HepG2 (cell line): ENCODE data around the gene GAPDH. TPM values are rescaled to one million over a fixed set of nuclear protein-coding genes. Genes with fewer than 3 reads are reported as not detected.

ENCODE experiments used
- CBX5 ChIP-seq: sonication (generic); formaldehyde crosslinking; IDR thresholded peaks from 2 replicates; pipeline ENCODE4 v1.4.0; 2020; ENCODE audit warnings: missing genetic modification reagents, borderline replicate concordance
- HMGXB4 ChIP-seq, 2 experiments: sonication (generic) in 1 of 2; formaldehyde crosslinking in 1 of 2; IDR thresholded peaks; 2 replicates each; pipeline versions ENCODE4 v1.4.0 to v1.6.1; 2018 to 2020; ENCODE audit warnings: missing genetic modification reagents in 2 of 2, borderline replicate concordance in 1 of 2, low read depth in 1 of 2, mild to moderate bottlenecking in 1 of 2, missing biosample characterization in 1 of 2
- JUND ChIP-seq: sonication (generic); formaldehyde crosslinking; IDR thresholded peaks from 2 replicates; pipeline ENCODE4 v1.8.0; 2022; ENCODE audit warnings: mild to moderate bottlenecking, missing genetic modification reagents
- MED13 ChIP-seq: sonication (generic); formaldehyde crosslinking; IDR thresholded peaks from 2 replicates; pipeline ENCODE4 v1.5.0; 2020; ENCODE audit warnings: missing genetic modification reagents
- PBX2 ChIP-seq: IDR thresholded peaks from 2 replicates; pipeline ENCODE4 v1.6.1; 2016; ENCODE audit warnings: control low read depth
- PHF20 ChIP-seq: sonication (generic); formaldehyde crosslinking; IDR thresholded peaks from 2 replicates; pipeline ENCODE4 v1.5.0; 2020; ENCODE audit warnings: mild to moderate bottlenecking, missing genetic modification reagents
- SALL1 ChIP-seq: sonication (generic); formaldehyde crosslinking; IDR thresholded peaks from 2 replicates; pipeline ENCODE4 v1.8.0; 2022; ENCODE audit warnings: mild to moderate bottlenecking, missing genetic modification reagents
- SPEN ChIP-seq: sonication (generic); formaldehyde crosslinking; IDR thresholded peaks from 2 replicates; pipeline ENCODE4 v1.5.1; 2020; ENCODE audit warnings: low read depth, mild to moderate bottlenecking, missing genetic modification reagents
- TGIF2 ChIP-seq: IDR thresholded peaks from 2 replicates; pipeline ENCODE4 v1.6.1; 2016; ENCODE audit warnings: control low read depth, missing compliant biosample characterization
- THYN1 ChIP-seq: sonication (generic); formaldehyde crosslinking; IDR thresholded peaks from 2 replicates; pipeline ENCODE4 v1.8.1; 2023; ENCODE audit warnings: low read depth, mild to moderate bottlenecking, moderate library complexity, missing genetic modification reagents, borderline replicate concordance
- ZBTB42 ChIP-seq: sonication (generic); formaldehyde crosslinking; IDR thresholded peaks from 2 replicates; pipeline ENCODE4 v1.5.0; 2020; ENCODE audit warnings: mild to moderate bottlenecking, missing genetic modification reagents
- ZNF124 ChIP-seq: sonication (generic); formaldehyde crosslinking; IDR thresholded peaks from 2 replicates; pipeline ENCODE4 v1.4.0; 2020; ENCODE audit warnings: missing genetic modification reagents
- ZNF138 ChIP-seq: sonication (generic); formaldehyde crosslinking; IDR thresholded peaks from 2 replicates; pipeline ENCODE4 v1.5.0; 2020; ENCODE audit warnings: mild to moderate bottlenecking, low read depth, missing genetic modification reagents
- ZNF224 ChIP-seq: sonication (generic); formaldehyde crosslinking; IDR thresholded peaks from 2 replicates; pipeline ENCODE4 v1.5.0; 2020; ENCODE audit warnings: mild to moderate bottlenecking, missing genetic modification reagents
- ZNF282 ChIP-seq: fragments of 450-650 bp; IDR thresholded peaks from 2 replicates; pipeline ENCODE4 v1.6.1; 2018; ENCODE audit not compliant: partially characterized antibody
- ZNF609 ChIP-seq: sonication (generic); formaldehyde crosslinking; IDR thresholded peaks from 2 replicates; pipeline ENCODE4 v1.4.0; 2020; ENCODE audit warnings: mild to moderate bottlenecking, missing genetic modification reagents, borderline replicate concordance
- ZNF788 ChIP-seq: sonication (generic); formaldehyde crosslinking; IDR thresholded peaks from 2 replicates; pipeline ENCODE4 v1.5.0; 2020; ENCODE audit warnings: mild to moderate bottlenecking, missing genetic modification reagents, borderline replicate concordance
- ZSCAN12 ChIP-seq: sonication (generic); formaldehyde crosslinking; IDR thresholded peaks from 2 replicates; pipeline ENCODE4 v1.9.0; 2021; ENCODE audit warnings: mild to moderate bottlenecking, missing genetic modification reagents
- polyA plus RNA-seq, 8 experiments: library from polyadenylated mRNA; depleted of rRNA in 3 of 8; stranded (reverse) in 7 of 8; unstranded in 1 of 8; fragments of >200 nt; fragmentation: Illumina TruSeq in 4 of 8; extraction: Trizol in 4 of 8; gene quantifications; 2 replicates each; pipeline versions ENCODE4 v1.2.1 to v1.2.3, GENCODE V29; 2011 to 2016; ENCODE audit warnings: low read depth in 4 of 8, missing spikeins in 1 of 8, mixed read lengths in 1 of 8; ENCODE audit not compliant: insufficient read depth in 1 of 8
- total RNA-seq, 5 experiments: library from RNA; depleted of rRNA; stranded (reverse); fragments of >200 nt; fragmentation: Illumina TruSeq; extraction: Trizol; gene quantifications; 2 replicates each; pipeline ENCODE4 v1.2.3, GENCODE V29; 2016; ENCODE audit warnings: low read depth in 1 of 5
- TF ChIP-seq, protein P1 (sequence below): sonication (generic); formaldehyde crosslinking; IDR thresholded peaks from 2 replicates; pipeline ENCODE4 v1.8.1; 2023; ENCODE audit warnings: mild to moderate bottlenecking, missing genetic modification reagents, borderline replicate concordance
- TF ChIP-seq, protein P2 (sequence below): sonication (generic); formaldehyde crosslinking; IDR thresholded peaks from 2 replicates; pipeline ENCODE4 v1.5.0; 2020; ENCODE audit warnings: missing genetic modification reagents, mild to moderate bottlenecking, borderline replicate concordance

Gene GAPDH
- total and polyA plus RNA-seq, 2 of the 13 experiments (the other 11 are each of a cell fraction or from before 2014, with no cell fraction given) = 3,038 to 12,722 TPM

DNA sequence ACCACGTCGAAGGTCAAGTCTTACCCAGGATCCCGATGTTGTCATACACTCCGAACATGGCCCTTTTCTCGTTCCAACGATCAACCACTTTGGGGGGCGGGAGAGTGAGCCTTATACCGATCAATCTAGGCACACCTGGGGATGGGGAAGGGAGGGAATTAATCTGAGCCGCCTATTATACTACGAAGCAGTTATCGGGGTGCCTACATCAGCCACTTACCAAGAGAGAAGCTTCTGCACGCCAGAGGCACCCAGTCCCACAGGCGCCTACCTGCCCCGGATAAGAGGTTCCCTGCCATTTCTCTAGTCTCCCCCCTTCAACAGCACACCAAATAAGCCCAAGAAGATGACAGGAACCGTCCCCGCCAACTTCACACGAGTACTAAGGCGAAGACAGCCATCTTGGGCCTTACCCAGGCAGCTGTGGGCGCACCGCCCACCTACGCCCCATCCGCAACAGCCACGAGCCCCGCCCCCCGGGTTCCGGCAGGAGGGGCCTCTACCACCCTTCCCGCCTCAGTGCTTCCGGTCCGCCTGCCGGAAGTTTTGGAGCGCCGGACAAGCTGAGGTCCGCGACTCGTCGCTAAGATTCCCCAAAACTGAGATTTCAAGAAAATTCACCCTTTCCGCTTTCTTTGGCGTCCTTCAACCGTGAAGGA is 41.4 kb upstream of the GAPDH start, which contains the start of gene MRPL51 (continued):
- TF ChIP-seq ZNF224 (CRISPR knock-in tag) = no peak
- no peak for TF ChIP-seq THYN1
- TF ChIP-seq TGIF2 (CRISPR knock-in tag) = peak; percentile 60; the same call in 1 of the 2 replicates
- 0 out of 2 replicates have a peak, but pooled peaks have one; percentile 15 for TF ChIP-seq PBX2 (CRISPR knock-in tag)
- TF ChIP-seq ZNF788 (CRISPR knock-in tag) = no peak; the same call in 1 of the 2 replicates
- peak; percentile 84 for TF ChIP-seq SPEN
- peak in 1 of 2 experiments; percentile 67; a peak in 3 of 4 replicates for TF ChIP-seq HMGXB4 (CRISPR knock-in tag; IDR thresholded peaks at IDR 0.05; ENCODE audit: borderline replicate concordance in 1 of 2, low read depth in 1 of 2)
- no peak for TF ChIP-seq ZBTB42
- TF ChIP-seq PHF20 (CRISPR knock-in tag) = peak; percentile 92
- no peak for TF ChIP-seq ZSCAN12 (CRISPR knock-in tag)
- no peak for TF ChIP-seq MED13 (CRISPR knock-in tag)
- TF ChIP-seq, protein P1, sequence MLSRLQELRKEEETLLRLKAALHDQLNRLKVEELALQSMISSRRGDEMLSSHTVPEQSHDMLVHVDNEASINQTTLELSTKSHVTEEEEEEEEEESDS = 0 out of 2 replicates have a peak, but pooled peaks have one; percentile 26
- TF ChIP-seq, protein P2, sequence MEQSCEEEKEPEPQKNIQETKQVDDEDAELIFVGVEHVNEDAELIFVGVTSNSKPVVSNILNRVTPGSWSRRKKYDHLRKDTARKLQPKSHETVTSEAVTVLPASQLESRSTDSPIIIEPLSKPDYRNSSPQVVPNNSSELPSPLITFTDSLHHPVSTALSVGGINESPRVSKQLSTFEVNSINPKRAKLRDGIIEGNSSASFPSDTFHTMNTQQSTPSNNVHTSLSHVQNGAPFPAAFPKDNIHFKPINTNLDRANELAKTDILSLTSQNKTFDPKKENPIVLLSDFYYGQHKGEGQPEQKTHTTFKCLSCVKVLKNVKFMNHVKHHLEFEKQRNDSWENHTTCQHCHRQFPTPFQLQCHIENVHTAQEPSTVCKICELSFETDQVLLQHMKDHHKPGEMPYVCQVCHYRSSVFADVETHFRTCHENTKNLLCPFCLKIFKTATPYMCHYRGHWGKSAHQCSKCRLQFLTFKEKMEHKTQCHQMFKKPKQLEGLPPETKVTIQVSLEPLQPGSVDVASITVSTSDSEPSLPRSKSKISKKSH (CRISPR knock-in tag) = 0 out of 2 replicates have a peak, but pooled peaks have one; percentile 8
- no peak; the same call in 1 of the 2 replicates for TF ChIP-seq CBX5
- no peak for TF ChIP-seq JUND
- TF ChIP-seq ZNF609 (CRISPR knock-in tag) = no peak
- no peak for TF ChIP-seq ZNF138 (CRISPR knock-in tag)
- TF ChIP-seq SALL1 = peak; percentile 50; the same call in 1 of the 2 replicates
- TF ChIP-seq ZNF124 (CRISPR knock-in tag) = no peak; the same call in 1 of the 2 replicates
- TF ChIP-seq ZNF282 = no peak
